HEK293 (cell line): ENCODE results near the gene HAAO.
A peak's percentile ranks its signal among the peaks of the same experiment; 100 is the strongest.

Source experiments
- CTCF ChIA-PET: fragments of 350-600 bp; formaldehyde crosslinking; extraction: SDS; loops from one replicate; lab custom pipeline; 2021; ENCODE audit warnings: antibody characterized with exemption; lab: Yijun Ruan, JAX
- POLR2A ChIA-PET: fragments of 300-600 bp; formaldehyde crosslinking; extraction: SDS; loops from one replicate; lab custom pipeline; 2020; ENCODE audit warnings: antibody characterized with exemption, inconsistent platforms; lab: Yijun Ruan, JAX
- H3K27ac ChIP-seq: fragments of 200-500 bp; sonication (Bioruptor generic); 2 replicates; pipeline ENCODE4 v1.5.1; 2014; ENCODE audit warnings: low read depth, low read length, control low read depth, inconsistent platforms; ENCODE audit errors: extremely low read depth
- H3K36me3 ChIP-seq, 2 experiments: fragments of 200-500 bp in 1 of 2; sonication (Bioruptor generic) in 1 of 2; 1 replicate in 1 of 2; 2 replicates in 1 of 2; pipeline ENCODE4 v1.5.1; 2014 to 2017; ENCODE audit warnings: inconsistent platforms in 2 of 2, low read length in 2 of 2; ENCODE audit not compliant: control insufficient read depth in 2 of 2, insufficient read depth in 1 of 2
- H3K4me1 ChIP-seq: fragments of 200-500 bp; sonication (Bioruptor generic); 2 replicates; pipeline ENCODE4 v1.5.1; 2014; ENCODE audit warnings: mild to moderate bottlenecking, low read length, inconsistent platforms; ENCODE audit not compliant: control insufficient read depth, insufficient read depth
- H3K4me3 ChIP-seq: 2 replicates; pipeline ENCODE4 v1.5.1; 2011; ENCODE audit warnings: low read depth, mild to moderate bottlenecking, control low read depth, low read length, moderate library complexity
- H3K9me3 ChIP-seq: fragments of 200-500 bp; sonication (Bioruptor generic); 2 replicates; pipeline ENCODE4 v1.5.1; 2014; ENCODE audit warnings: low read depth, low read length, inconsistent platforms; ENCODE audit not compliant: control insufficient read depth, insufficient read depth
- BCL11B ChIP-seq: fragments of 450-650 bp; formaldehyde crosslinking; IDR thresholded peaks from 2 replicates; pipeline ENCODE4 v1.5.1; 2016; ENCODE audit warnings: low read depth, missing biosample characterization, missing genetic modification characterization
- ELK4 ChIP-seq: IDR thresholded peaks from 2 replicates; pipeline ENCODE4 v1.6.1; 2011; ENCODE audit warnings: mild to moderate bottlenecking, low read depth, low read length, borderline replicate concordance
- KLF10 ChIP-seq: fragments of 450-650 bp; IDR thresholded peaks from 2 replicates; pipeline ENCODE4 v1.5.1; 2018; ENCODE audit warnings: missing biosample characterization, mild to moderate bottlenecking, missing genetic modification characterization
- KLF8 ChIP-seq: fragments of 450-650 bp; formaldehyde crosslinking; IDR thresholded peaks from 2 replicates; pipeline ENCODE4 v1.5.1; 2016; ENCODE audit warnings: missing biosample characterization, missing genetic modification characterization
- REPIN1 ChIP-seq: fragments of 450-650 bp; formaldehyde crosslinking; IDR thresholded peaks from 2 replicates; pipeline ENCODE4 v1.5.1; 2017; ENCODE audit warnings: missing biosample characterization, missing genetic modification characterization, low read depth
- REST ChIP-seq: fragments of 450-650 bp; formaldehyde crosslinking; IDR thresholded peaks from 2 replicates; pipeline ENCODE4 v1.5.1; 2016; ENCODE audit warnings: missing biosample characterization, missing genetic modification characterization
- TRIM28 ChIP-seq: IDR thresholded peaks from 2 replicates; pipeline ENCODE4 v1.6.1; 2011; ENCODE audit warnings: low read length, control low read depth, borderline replicate concordance
- TSHZ1 ChIP-seq: fragments of 450-650 bp; formaldehyde crosslinking; IDR thresholded peaks from 2 replicates; pipeline ENCODE4 v1.5.1; 2016; ENCODE audit warnings: missing biosample characterization, missing genetic modification characterization, borderline replicate concordance
- ZIC2 ChIP-seq: fragments of 450-650 bp; formaldehyde crosslinking; IDR thresholded peaks from 2 replicates; pipeline ENCODE4 v1.5.1; 2016; ENCODE audit warnings: missing biosample characterization, missing genetic modification characterization
- ZNF16 ChIP-seq: fragments of 450-650 bp; formaldehyde crosslinking; IDR thresholded peaks from 2 replicates; pipeline ENCODE4 v1.5.1; 2016; ENCODE audit warnings: low read depth, missing biosample characterization, missing genetic modification characterization
- ZNF214 ChIP-seq: fragments of 450-650 bp; formaldehyde crosslinking; IDR thresholded peaks from 2 replicates; pipeline ENCODE4 v1.5.1; 2017; ENCODE audit warnings: missing biosample characterization, mild to moderate bottlenecking, missing genetic modification characterization, borderline replicate concordance
- ZNF335 ChIP-seq: fragments of 450-650 bp; formaldehyde crosslinking; conservative IDR thresholded peaks from 2 replicates; pipeline ENCODE4 v1.5.1; 2016; ENCODE audit warnings: missing biosample characterization, missing genetic modification characterization
- ZNF398 ChIP-seq: fragments of 450-650 bp; formaldehyde crosslinking; IDR thresholded peaks from 2 replicates; pipeline ENCODE4 v1.5.1; 2017; ENCODE audit warnings: missing biosample characterization, missing genetic modification characterization
- ZNF529 ChIP-seq: fragments of 450-650 bp; formaldehyde crosslinking; IDR thresholded peaks from 2 replicates; pipeline ENCODE4 v1.5.1; 2017; ENCODE audit warnings: missing genetic modification characterization, missing biosample characterization; ENCODE audit not compliant: insufficient replicate concordance
- ZNF580 ChIP-seq: fragments of 450-650 bp; formaldehyde crosslinking; IDR thresholded peaks from 2 replicates; pipeline ENCODE4 v1.5.1; 2016; ENCODE audit warnings: missing biosample characterization, missing genetic modification characterization
- ZNF654 ChIP-seq: fragments of 450-650 bp; formaldehyde crosslinking; IDR thresholded peaks from 2 replicates; pipeline ENCODE4 v1.5.1; 2016; ENCODE audit warnings: low read depth, missing biosample characterization, missing genetic modification characterization
- ZSCAN18 ChIP-seq: fragments of 450-650 bp; formaldehyde crosslinking; IDR thresholded peaks from 2 replicates; pipeline ENCODE4 v1.5.1; 2016; ENCODE audit warnings: missing biosample characterization, missing genetic modification characterization
- ZSCAN4 ChIP-seq: fragments of 450-650 bp; formaldehyde crosslinking; IDR thresholded peaks from 2 replicates; pipeline ENCODE4 v1.5.1; 2017; ENCODE audit warnings: missing biosample characterization, missing genetic modification characterization
- ZSCAN5A ChIP-seq: fragments of 450-650 bp; formaldehyde crosslinking; IDR thresholded peaks from 2 replicates; pipeline ENCODE4 v1.5.1; 2016; ENCODE audit warnings: missing biosample characterization, missing genetic modification characterization

Gene HAAO

GRCh38 chr2:42827647-42828486 lies 35.5 kb upstream of the HAAO start (continued):
- 0 out of 2 replicates have a peak, but pooled peaks have one; percentile 23 for TF ChIP-seq ZNF335 (tag by site-specific recombination)
- TF ChIP-seq TRIM28 = no peak
- no peak for TF ChIP-seq ZNF529 (tag by site-specific recombination)
- TF ChIP-seq KLF8 (tag by site-specific recombination) = no peak
- TF ChIP-seq ZIC2 (tag by site-specific recombination) = peak; percentile 37
- TF ChIP-seq, all 188 proteins: peak for 12

GRCh38 chr2:42826231-42826630 lies 33.8 kb upstream of the HAAO start:
- Histone ChIP-seq H3K4me1 (no peaks in the 10 kb centered on the region), H3K9me3 (no peaks in the 10 kb centered on the region), H3K4me3 (no peak overlapping the region), H3K27ac (no peak overlapping the region), H3K36me3 (no peaks in the 10 kb centered on the region)
- POLR2A ChIA-PET = no interaction called here
- TF ChIP-seq ZNF580 (tag by site-specific recombination) (no peak), ZSCAN5A (tag by site-specific recombination) (no peak), ELK4 (no peak), ZSCAN4 (tag by site-specific recombination) (no peak), REST (no peak), ZNF214 (no peak), TSHZ1 (no peak), ZNF16 (tag by site-specific recombination) (no peak), ZNF398 (tag by site-specific recombination) (no peak), BCL11B (no peak), REPIN1 (tag by site-specific recombination) (no peak), KLF10 (tag by site-specific recombination) (no peak), ZSCAN18 (tag by site-specific recombination) (no peak), ZNF654 (tag by site-specific recombination) (no peak)
- CTCF ChIA-PET = interaction anchor here (0.6 to 1.9 kb wide), 7 partner anchors 13 to 1050 kb away, joined by 3 to 11 read pairs (median 4); no protein-coding TSS in a partner anchor
